ENCODE results near the gene RARS1. TPM values are rescaled to one million over a fixed set of nuclear protein-coding genes. Genes with fewer than 3 reads are reported as not detected.

The RARS1 gene
- total RNA-seq, 2 experiments from 2014 or later = 80.9 to 84.0 TPM

DNA sequence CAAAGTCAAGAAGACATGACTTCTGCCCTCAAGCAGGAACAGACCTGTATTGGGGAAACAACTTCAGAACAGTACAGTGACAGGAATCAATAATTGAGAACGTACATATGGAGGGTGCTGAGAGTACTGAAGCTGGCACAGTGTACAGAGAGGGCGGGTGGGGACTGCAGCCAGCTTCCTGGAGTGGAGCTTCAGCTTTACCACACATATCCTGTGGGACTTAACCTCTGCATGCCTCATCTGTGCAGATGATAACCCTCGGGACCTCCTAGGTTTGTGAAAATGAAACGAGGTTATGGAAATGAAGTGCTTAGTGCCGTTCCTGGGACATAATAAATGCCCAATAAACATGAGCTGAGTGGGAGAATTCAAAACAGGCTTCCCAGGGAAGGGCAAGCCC, 22.1 kb upstream of the RARS1 start:
- intact Hi-C loops (cut with micrococcal nuclease) = no loop called here
- H3K4me1 Mint-ChIP-seq (ENCODE audit: low read depth) = no peaks in the 10 kb centered on the region
- CTCF ChIA-PET = no interaction called here
- H3K27me3 Mint-ChIP-seq (ENCODE audit: low read depth) = no peaks in the 10 kb centered on the region
- H3K36me3 Mint-ChIP-seq (ENCODE audit: low read depth) = no peaks in the 10 kb centered on the region
- no peak overlapping the region for H3K4me3 Mint-ChIP-seq
- no peak for DNase-seq
- no peak overlapping the region for H3K27ac Mint-ChIP-seq
- H3K9me3 Mint-ChIP-seq = no peaks in the 10 kb centered on the region

GRCh38 chr5:168464641-168465040, 21.6 kb upstream of the RARS1 start:
- no peak for DNase-seq
- CTCF ChIA-PET = no interaction called here
- no peak overlapping the region for H3K27ac Mint-ChIP-seq
- H3K27me3 Mint-ChIP-seq (ENCODE audit: low read depth) = no peaks in the 10 kb centered on the region
- intact Hi-C loops (cut with micrococcal nuclease) = no loop called here
- H3K36me3 Mint-ChIP-seq (ENCODE audit: low read depth) = no peaks in the 10 kb centered on the region
- no peaks in the 10 kb centered on the region for H3K4me1 Mint-ChIP-seq (ENCODE audit: low read depth)
- no peaks in the 10 kb centered on the region for H3K9me3 Mint-ChIP-seq
- no peak overlapping the region for H3K4me3 Mint-ChIP-seq

GRCh38 chr5:168467755-168468330, 18.4 kb upstream of the RARS1 start:
- CTCF ChIA-PET = no interaction called here
- H3K4me3 Mint-ChIP-seq = no peak overlapping the region
- H3K27ac Mint-ChIP-seq = no peak overlapping the region
- no peak for DNase-seq
- no peaks in the 10 kb centered on the region for H3K4me1 Mint-ChIP-seq (ENCODE audit: low read depth)
- no peaks in the 10 kb centered on the region for H3K9me3 Mint-ChIP-seq
- intact Hi-C loops (cut with micrococcal nuclease) = no loop called here
- peaks cover 3% of the 10 kb centered on the region for H3K27me3 Mint-ChIP-seq (ENCODE audit: low read depth)
- H3K36me3 Mint-ChIP-seq (ENCODE audit: low read depth) = no peaks in the 10 kb centered on the region

DNA sequence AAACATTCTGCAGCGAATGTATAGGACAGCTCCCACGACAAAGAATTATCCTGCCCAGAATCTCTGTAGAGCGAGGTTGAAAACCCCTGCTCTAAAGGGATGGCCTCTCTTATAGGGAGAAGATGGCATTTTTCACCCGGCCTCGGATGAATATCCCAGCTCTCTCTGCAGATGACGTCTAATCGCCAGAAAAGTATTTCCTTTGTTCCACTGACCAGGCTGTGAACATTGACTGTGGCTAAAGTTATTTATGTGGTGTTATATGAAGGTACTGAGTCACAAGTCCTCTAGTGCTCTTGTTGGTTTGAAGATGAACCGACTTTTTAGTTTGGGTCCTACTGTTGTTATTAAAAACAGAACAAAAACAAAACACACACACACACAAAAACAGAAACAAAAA, 17.4 kb upstream of the RARS1 start:
- CTCF ChIA-PET = no interaction called here
- intact Hi-C loops (cut with micrococcal nuclease) = no loop called here
- DNase-seq = no peak
- no peaks in the 10 kb centered on the region for H3K36me3 Mint-ChIP-seq (ENCODE audit: low read depth)
- no peaks in the 10 kb centered on the region for H3K4me1 Mint-ChIP-seq (ENCODE audit: low read depth)
- H3K27me3 Mint-ChIP-seq (ENCODE audit: low read depth) = peaks cover 3% of the 10 kb centered on the region
- no peak overlapping the region for H3K27ac Mint-ChIP-seq
- no peaks in the 10 kb centered on the region for H3K9me3 Mint-ChIP-seq
- H3K4me3 Mint-ChIP-seq = no peak overlapping the region

DNA sequence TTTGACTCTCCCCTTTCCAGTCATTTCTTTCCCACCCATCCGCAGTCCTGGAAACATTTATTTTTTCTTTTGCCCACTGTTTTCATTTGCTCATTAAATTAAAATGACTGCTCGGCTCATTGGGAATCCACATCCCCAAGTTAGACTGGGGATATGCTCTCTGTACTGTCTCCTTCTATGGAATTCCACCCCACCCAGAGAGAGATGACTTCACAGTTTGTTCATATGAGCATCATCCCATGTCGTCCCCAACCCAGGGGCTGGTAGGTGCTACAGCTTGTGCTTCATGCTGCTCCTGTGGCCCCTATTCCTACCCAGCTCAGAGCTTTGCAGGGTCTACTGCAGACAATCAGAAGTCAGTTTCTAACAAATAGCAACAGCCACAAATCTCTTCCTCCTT, 16.5 kb upstream of the RARS1 start:
- intact Hi-C loops (cut with micrococcal nuclease) = no loop called here
- Mint-ChIP-seq H3K36me3 (ENCODE audit: low read depth) (no peaks in the 10 kb centered on the region), H3K4me1 (ENCODE audit: low read depth) (no peaks in the 10 kb centered on the region), H3K4me3 (no peak overlapping the region), H3K9me3 (no peaks in the 10 kb centered on the region), H3K27ac (no peak overlapping the region), H3K27me3 (ENCODE audit: low read depth) (peaks cover 3% of the 10 kb centered on the region)
- CTCF ChIA-PET = interaction anchor here (0.7 kb wide), 1 partner anchor 1697 kb away, joined by 3 read pairs; no protein-coding TSS in a partner anchor
- DNase-seq = no peak

DNA sequence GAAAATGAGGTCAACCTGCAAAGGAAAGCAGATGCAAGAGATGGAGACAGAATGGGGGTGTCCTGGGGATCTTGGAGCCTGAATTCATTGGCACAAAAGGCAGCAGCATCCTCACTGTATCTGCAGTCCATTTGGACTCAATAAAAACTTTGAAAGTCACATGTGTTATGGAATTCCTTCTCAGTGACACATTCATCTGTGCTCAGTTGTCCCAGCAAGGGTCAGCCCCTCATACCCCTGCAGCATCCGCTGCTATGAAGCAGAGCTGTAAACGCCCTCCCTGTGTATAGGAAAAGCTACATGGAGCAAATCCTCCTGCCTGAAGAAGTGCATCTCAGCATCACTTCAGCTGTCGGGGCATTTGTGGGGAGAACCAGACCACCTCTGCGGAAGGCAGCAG, 14.5 kb upstream of the RARS1 start:
- intact Hi-C loops (cut with micrococcal nuclease) = no loop called here
- CTCF ChIA-PET = interaction anchor here (0.5 kb wide), 1 partner anchor 49 kb away, joined by 3 read pairs; no protein-coding TSS in a partner anchor
- no peaks in the 10 kb centered on the region for H3K4me1 Mint-ChIP-seq (ENCODE audit: low read depth)

GRCh38 chr5:168472329-168472728, 13.9 kb upstream of the RARS1 start:
- intact Hi-C loops (cut with micrococcal nuclease) = no loop called here
- CTCF ChIA-PET = interaction anchor here (0.5 to 0.6 kb wide), 2 partner anchors 11 to 49 kb away, joined by 3 read pairs; no protein-coding TSS in a partner anchor
- no peaks in the 10 kb centered on the region for H3K4me1 Mint-ChIP-seq (ENCODE audit: low read depth)

More for the DNA sequence above, 14.5 kb upstream of the RARS1 start:
- no peak overlapping the region for H3K27ac Mint-ChIP-seq
- peaks cover 3% of the 10 kb centered on the region for H3K27me3 Mint-ChIP-seq (ENCODE audit: low read depth)
- no peak overlapping the region for H3K4me3 Mint-ChIP-seq
- no peaks in the 10 kb centered on the region for H3K36me3 Mint-ChIP-seq (ENCODE audit: low read depth)
- H3K9me3 Mint-ChIP-seq = no peaks in the 10 kb centered on the region
- DNase-seq = no peak

DNA sequence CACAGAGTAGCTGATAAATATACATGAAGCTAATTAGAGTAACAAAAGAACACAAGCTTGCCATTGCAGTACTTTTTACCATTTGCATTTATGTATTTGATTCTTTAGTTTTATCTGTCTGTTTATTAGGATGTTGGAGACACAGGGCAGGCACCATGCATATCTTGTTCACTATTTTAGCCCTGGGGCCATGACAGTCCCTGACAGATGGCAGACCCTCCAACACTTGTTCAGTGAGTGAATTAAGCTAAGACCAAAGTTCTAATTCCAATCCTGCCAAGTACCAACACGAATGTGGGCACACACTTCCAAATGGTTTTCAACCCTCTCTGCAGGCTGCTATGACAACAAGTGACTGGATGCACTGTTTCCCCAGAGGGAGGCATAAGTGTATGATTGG, 12.0 kb upstream of the RARS1 start:
- no peak for DNase-seq
- H3K27ac Mint-ChIP-seq = no peak overlapping the region
- H3K36me3 Mint-ChIP-seq (ENCODE audit: low read depth) = no peaks in the 10 kb centered on the region
- H3K4me3 Mint-ChIP-seq = no peak overlapping the region
- CTCF ChIA-PET = no interaction called here
- no peaks in the 10 kb centered on the region for H3K9me3 Mint-ChIP-seq
- intact Hi-C loops (cut with micrococcal nuclease) = no loop called here
- H3K4me1 Mint-ChIP-seq (ENCODE audit: low read depth) = no peaks in the 10 kb centered on the region
- peaks cover 3% of the 10 kb centered on the region for H3K27me3 Mint-ChIP-seq (ENCODE audit: low read depth)

More at GRCh38 chr5:168472329-168472728, 13.9 kb upstream of the RARS1 start:
- no peaks in the 10 kb centered on the region for H3K9me3 Mint-ChIP-seq
- H3K4me3 Mint-ChIP-seq = no peak overlapping the region
- DNase-seq = no peak
- H3K27ac Mint-ChIP-seq = no peak overlapping the region
- no peaks in the 10 kb centered on the region for H3K36me3 Mint-ChIP-seq (ENCODE audit: low read depth)
- peaks cover 3% of the 10 kb centered on the region for H3K27me3 Mint-ChIP-seq (ENCODE audit: low read depth)

GRCh38 chr5:168477060-168477459, 9.2 kb upstream of the RARS1 start:
- Mint-ChIP-seq H3K4me1 (ENCODE audit: low read depth) (peaks cover 2% of the 10 kb centered on the region), H3K4me3 (no peak overlapping the region), H3K27ac (no peak overlapping the region), H3K9me3 (no peaks in the 10 kb centered on the region), H3K27me3 (ENCODE audit: low read depth) (no peaks in the 10 kb centered on the region), H3K36me3 (ENCODE audit: low read depth) (no peaks in the 10 kb centered on the region)
- no peak for DNase-seq
- intact Hi-C loops (cut with micrococcal nuclease) = no loop called here
- CTCF ChIA-PET = no interaction called here

- H3K36me3 Mint-ChIP-seq (ENCODE audit: low read depth) = no peaks in the 10 kb centered on the region
- no peaks in the 10 kb centered on the region for H3K9me3 Mint-ChIP-seq
- intact Hi-C loops (cut with micrococcal nuclease) = no loop called here
- H3K27ac Mint-ChIP-seq = no peak overlapping the region
- H3K27me3 Mint-ChIP-seq (ENCODE audit: low read depth) = no peaks in the 10 kb centered on the region
- CTCF ChIA-PET = no interaction called here
- H3K4me3 Mint-ChIP-seq = no peak overlapping the region
- peaks cover 2% of the 10 kb centered on the region for H3K4me1 Mint-ChIP-seq (ENCODE audit: low read depth)
- DNase-seq = no peak
These were observed 7.1 kb upstream of the RARS1 start for GRCh38 chr5:168479166-168479565.

DNA sequence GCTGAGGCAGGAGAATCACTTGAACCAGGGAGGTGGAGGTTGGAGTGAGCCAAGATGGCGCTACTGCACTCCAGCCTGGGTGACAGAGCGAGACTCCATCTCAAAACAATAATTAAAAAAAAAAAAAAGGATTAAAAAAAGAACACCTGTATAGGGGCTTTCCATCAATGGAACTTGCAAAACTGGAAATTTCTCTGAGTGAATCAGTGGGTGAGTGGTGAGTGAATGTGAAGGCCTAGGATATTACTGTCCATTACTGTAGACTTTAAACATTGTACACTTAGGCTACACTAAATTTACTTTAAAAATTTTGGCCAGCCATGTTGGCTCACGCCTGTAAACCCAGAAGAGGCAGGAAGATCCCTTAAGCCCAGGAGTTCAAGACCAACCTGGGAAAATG, 5.7 kb upstream of the RARS1 start:
- H3K27me3 Mint-ChIP-seq (ENCODE audit: low read depth) = no peaks in the 10 kb centered on the region
- H3K9me3 Mint-ChIP-seq = no peaks in the 10 kb centered on the region
- peaks cover 7% of the 10 kb centered on the region for H3K4me1 Mint-ChIP-seq (ENCODE audit: low read depth)
- no peak overlapping the region for H3K4me3 Mint-ChIP-seq
- no peaks in the 10 kb centered on the region for H3K36me3 Mint-ChIP-seq (ENCODE audit: low read depth)
- no peak overlapping the region for H3K27ac Mint-ChIP-seq
- CTCF ChIA-PET = no interaction called here
- DNase-seq = no peak
- intact Hi-C loops (cut with micrococcal nuclease) = no loop called here

DNA sequence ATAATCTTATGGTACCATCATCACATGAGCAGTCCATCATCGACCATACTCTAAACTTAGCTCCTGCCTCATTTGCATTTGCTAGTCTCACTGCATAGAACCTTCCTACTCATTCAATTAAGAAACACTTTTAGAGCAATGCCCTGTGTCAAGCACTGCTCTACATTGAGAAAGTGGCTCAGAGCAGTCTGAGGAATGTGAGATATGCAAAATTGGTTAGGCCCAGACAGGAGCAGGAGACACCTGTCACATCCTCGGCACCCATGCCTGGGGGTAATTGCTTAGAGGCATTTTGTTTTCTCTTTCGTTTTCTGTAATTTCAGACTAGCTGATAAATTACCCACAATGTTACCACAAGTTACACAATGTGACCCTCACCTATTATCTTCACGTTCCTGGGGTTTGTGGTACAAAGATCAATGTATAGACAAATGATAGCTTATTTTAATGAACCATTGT, 4.9 kb upstream of the RARS1 start:
- Mint-ChIP-seq H3K36me3 (ENCODE audit: low read depth) (peaks cover 1% of the 10 kb centered on the region), H3K27me3 (ENCODE audit: low read depth) (no peaks in the 10 kb centered on the region), H3K4me1 (ENCODE audit: low read depth) (peaks cover 12% of the 10 kb centered on the region), H3K4me3 (no peak overlapping the region), H3K9me3 (no peaks in the 10 kb centered on the region), H3K27ac (no peak overlapping the region)
- intact Hi-C loops (cut with micrococcal nuclease) = no loop called here
- CTCF ChIA-PET = no interaction called here
- DNase-seq = no peak

- Mint-ChIP-seq H3K27me3 (ENCODE audit: low read depth) (no peaks in the 10 kb centered on the region), H3K4me1 (ENCODE audit: low read depth) (peaks cover 17% of the 10 kb centered on the region), H3K4me3 (no peak overlapping the region), H3K27ac (no peak overlapping the region), H3K9me3 (no peaks in the 10 kb centered on the region), H3K36me3 (ENCODE audit: low read depth) (peaks cover 2% of the 10 kb centered on the region)
- DNase-seq = no peak
- intact Hi-C loops (cut with micrococcal nuclease) = no loop called here
- CTCF ChIA-PET = interaction anchor here (0.6 kb wide), 1 partner anchor 32 kb away, joined by 3 read pairs; no protein-coding TSS in a partner anchor
These were observed 3.9 kb upstream of the RARS1 start for GRCh38 chr5:168482361-168482760.
